NCI-H460 (cell line): ENCODE measurements around the gene TMEM97. TPM values are rescaled to one million over a fixed set of nuclear protein-coding genes. Genes with fewer than 3 reads are reported as not detected.

Experiments used
- DNase-seq: peaks from one replicate; pipeline ENCODE4 v3.0.0-alpha.2; 2016; ENCODE audit warnings: low read depth; ENCODE audit errors: extremely low read depth
- total RNA-seq: library from RNA; depleted of rRNA; stranded (reverse); fragments of >200 nt; shearing (Covaris generic); gene quantifications from 2 replicates; pipeline ENCODE4 v1.2.3, GENCODE V29; 2014

The TMEM97 gene
- total RNA-seq, 1 experiment from 2014 or later = 36.5 TPM

GRCh38 chr17:28315846-28316705, 2.9 kb upstream of the TMEM97 start:
- no peak for DNase-seq

- DNase-seq = no peak
Observed at GRCh38 chr17:28317099-28317965, 1.7 kb upstream of the TMEM97 start.

- DNase-seq = no peak
Observed at GRCh38 chr17:28317966-28318758, 838 bp upstream of the TMEM97 start.

- no peak for DNase-seq
Observed at GRCh38 chr17:28319598-28319935, 567 bp downstream of the TMEM97 start.

- DNase-seq = no peak
Observed at GRCh38 chr17:28320215-28321061, 1.4 kb downstream of the TMEM97 start.

- DNase-seq = no peak
Observed at GRCh38 chr17:28324267-28324745, 5.3 kb downstream of the TMEM97 start.

GRCh38 chr17:28324781-28325180, 5.8 kb downstream of the TMEM97 start:
- no peak for DNase-seq

GRCh38 chr17:28325211-28325610, 6.2 kb downstream of the TMEM97 start:
- DNase-seq = no peak

GRCh38 chr17:28326114-28326513, 7.1 kb downstream of the TMEM97 start:
- no peak for DNase-seq

GRCh38 chr17:28327031-28327607, 8.1 kb downstream of the TMEM97 start:
- DNase-seq = no peak

GRCh38 chr17:28327709-28328108, 8.7 kb downstream of the TMEM97 start:
- no peak for DNase-seq

GRCh38 chr17:28328325-28328724, 9.3 kb downstream of the TMEM97 start:
- no peak for DNase-seq

GRCh38 chr17:28330671-28331070, 11.7 kb downstream of the TMEM97 start:
- DNase-seq = no peak

- DNase-seq = no peak
Observed at GRCh38 chr17:28331891-28332420, 13.0 kb downstream of the TMEM97 start.

- no peak for DNase-seq
Observed at GRCh38 chr17:28333083-28333746, 14.2 kb downstream of the TMEM97 start.

GRCh38 chr17:28334171-28334570, 15.2 kb downstream of the TMEM97 start:
- DNase-seq = no peak

GRCh38 chr17:28334666-28335200, 15.7 kb downstream of the TMEM97 start:
- DNase-seq = no peak

GRCh38 chr17:28335201-28335958, 16.4 kb downstream of the TMEM97 start, which contains the start of the genes IFT20 and TNFAIP1:
TSS of gene IFT20 (minus strand) at chr17:28335472. CDS start at chr17:28331985, 3,487 bp downstream.
TSS of gene TNFAIP1 (plus strand) at chr17:28335761. CDS start at chr17:28339522, 3,761 bp downstream.
- peak; percentile 99 for DNase-seq
